ENCODE data around the gene CCDC97. TPM values are rescaled to one million over a fixed set of nuclear protein-coding genes. Genes with fewer than 3 reads are reported as not detected.

CCDC97 gene
- total and polyA plus RNA-seq, 2 of the 8 experiments (the other 6 are each of a cell fraction or from before 2014, with no cell fraction given): 19.8 to 27.1 TPM

DNA sequence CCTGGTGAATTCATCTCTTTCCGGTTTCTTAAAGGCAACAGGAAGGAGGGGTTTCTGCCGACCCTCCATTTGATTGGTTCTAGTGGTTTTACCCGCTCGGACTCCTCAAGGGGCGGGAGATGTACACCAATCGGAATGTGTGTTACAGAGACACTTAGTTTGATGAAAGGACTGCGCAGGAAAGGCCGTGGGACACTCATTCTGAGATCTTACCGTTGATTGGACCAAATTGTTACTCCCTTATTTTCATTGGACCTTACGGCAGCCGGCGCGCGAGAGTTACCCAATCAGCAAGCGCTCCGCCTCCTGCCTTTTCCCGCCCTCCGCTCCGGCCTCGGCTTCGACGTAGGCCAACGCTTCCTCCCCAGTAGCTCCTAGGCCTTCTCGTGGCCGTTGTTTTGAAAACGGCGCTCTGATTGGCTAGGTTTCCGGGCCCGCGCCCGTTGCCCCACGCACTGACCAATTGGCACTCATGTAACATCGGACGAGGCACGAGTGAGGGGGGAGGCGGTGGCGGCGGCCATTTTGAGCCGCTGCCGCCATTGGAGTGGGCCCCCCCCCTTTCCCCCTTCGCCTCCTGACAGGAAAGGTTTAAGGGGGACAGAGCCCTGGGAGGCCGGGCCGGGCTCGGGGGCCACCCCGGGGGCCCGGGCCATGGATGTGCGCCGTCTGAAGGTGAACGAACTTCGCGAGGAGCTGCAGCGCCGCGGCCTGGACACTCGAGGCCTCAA lies 46.0 kb upstream of the CCDC97 start, which contains the start of gene HNRNPUL1 (continued):
- TF ChIP-seq SP2 (IDR thresholded peaks at IDR 0.05; ENCODE audit: low read length) (peak; percentile 75), GTF2F1 (IDR thresholded peaks at IDR 0.05; ENCODE audit: borderline replicate concordance, low read depth, low read length) (no peak), TAF1 (IDR thresholded peaks at IDR 0.05; ENCODE audit: low read depth, low read length) (no peak; the same call in 1 of the 2 replicates), SIX5 (IDR thresholded peaks at IDR 0.05; ENCODE audit: low read depth, low read length) (no peak), JUND (IDR thresholded peaks at IDR 0.05; ENCODE audit: low read length) (no peak), NANOG (IDR thresholded peaks at IDR 0.05; ENCODE audit: insufficient read depth, low read depth, low read length, poor library complexity, severe bottlenecking) (no peak), SIRT6 (IDR thresholded peaks at IDR 0.05; ENCODE audit: low read length) (no peak), HDAC2 (IDR thresholded peaks at IDR 0.05; ENCODE audit: borderline replicate concordance in 1 of 2, low read depth in 2 of 2, low read length in 2 of 2) (no peak), RBBP5 (IDR thresholded peaks at IDR 0.05; ENCODE audit: borderline replicate concordance, low read depth, low read length) (no peak), CTBP2 (IDR thresholded peaks at IDR 0.05; ENCODE audit: borderline replicate concordance, insufficient read depth, insufficient read length, low read length) (peak; percentile 84), RAD21 (IDR thresholded peaks at IDR 0.05 in 1 of 2, conservative IDR thresholded peaks at IDR 0.05 in 1 of 2; ENCODE audit: low read depth in 2 of 2, low read length in 2 of 2) (no peak), SRF (IDR thresholded peaks at IDR 0.05; ENCODE audit: low read depth, low read length) (no peak), MAFK (IDR thresholded peaks at IDR 0.05; ENCODE audit: low read depth, low read length) (no peak), POLR2A (IDR thresholded peaks at IDR 0.05; ENCODE audit: control extremely low read depth in 1 of 2, low read depth in 2 of 2, low read length in 2 of 2) (peak in 1 of 2 experiments; percentile 68; a peak in 2 of 3 replicates), CEBPB (IDR thresholded peaks at IDR 0.05; ENCODE audit: low read depth, low read length) (no peak), SAP30 (IDR thresholded peaks at IDR 0.05; ENCODE audit: insufficient read depth, insufficient replicate concordance, low read length) (no peak), TCF12 (IDR thresholded peaks at IDR 0.05; ENCODE audit: low read depth, low read length) (no peak), BRCA1 (IDR thresholded peaks at IDR 0.05; ENCODE audit: low read depth, low read length) (no peak), SIN3A (conservative IDR thresholded peaks at IDR 0.05 in 1 of 2, IDR thresholded peaks at IDR 0.05 in 1 of 2; ENCODE audit: low read depth in 1 of 2, low read length in 2 of 2) (peak in 1 of 2 experiments; percentile 64; a peak in 1 of 4 replicates)
- TF ChIP-seq, protein P1, sequence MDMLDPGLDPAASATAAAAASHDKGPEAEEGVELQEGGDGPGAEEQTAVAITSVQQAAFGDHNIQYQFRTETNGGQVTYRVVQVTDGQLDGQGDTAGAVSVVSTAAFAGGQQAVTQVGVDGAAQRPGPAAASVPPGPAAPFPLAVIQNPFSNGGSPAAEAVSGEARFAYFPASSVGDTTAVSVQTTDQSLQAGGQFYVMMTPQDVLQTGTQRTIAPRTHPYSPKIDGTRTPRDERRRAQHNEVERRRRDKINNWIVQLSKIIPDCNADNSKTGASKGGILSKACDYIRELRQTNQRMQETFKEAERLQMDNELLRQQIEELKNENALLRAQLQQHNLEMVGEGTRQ (IDR thresholded peaks at IDR 0.05; ENCODE audit: low read length): 0 out of 2 replicates have a peak, but pooled peaks have one; percentile 19

Data from H1 (cell line).